ENCODE measurements around the gene ERC2.

Gene ERC2

GRCh38 chr3:55750525-55750924, 717.7 kb downstream of the ERC2 start:
- TF ChIP-seq MYC (IDR thresholded peaks at IDR 0.05; ENCODE audit: low read depth, low read length) (no peak), POLR2A (IDR thresholded peaks at IDR 0.05; ENCODE audit: extremely low read depth, insufficient read length) (no peak), MAX (IDR thresholded peaks at IDR 0.05; ENCODE audit: low read depth, low read length) (no peak)
- TF ChIP-seq, protein P1, sequence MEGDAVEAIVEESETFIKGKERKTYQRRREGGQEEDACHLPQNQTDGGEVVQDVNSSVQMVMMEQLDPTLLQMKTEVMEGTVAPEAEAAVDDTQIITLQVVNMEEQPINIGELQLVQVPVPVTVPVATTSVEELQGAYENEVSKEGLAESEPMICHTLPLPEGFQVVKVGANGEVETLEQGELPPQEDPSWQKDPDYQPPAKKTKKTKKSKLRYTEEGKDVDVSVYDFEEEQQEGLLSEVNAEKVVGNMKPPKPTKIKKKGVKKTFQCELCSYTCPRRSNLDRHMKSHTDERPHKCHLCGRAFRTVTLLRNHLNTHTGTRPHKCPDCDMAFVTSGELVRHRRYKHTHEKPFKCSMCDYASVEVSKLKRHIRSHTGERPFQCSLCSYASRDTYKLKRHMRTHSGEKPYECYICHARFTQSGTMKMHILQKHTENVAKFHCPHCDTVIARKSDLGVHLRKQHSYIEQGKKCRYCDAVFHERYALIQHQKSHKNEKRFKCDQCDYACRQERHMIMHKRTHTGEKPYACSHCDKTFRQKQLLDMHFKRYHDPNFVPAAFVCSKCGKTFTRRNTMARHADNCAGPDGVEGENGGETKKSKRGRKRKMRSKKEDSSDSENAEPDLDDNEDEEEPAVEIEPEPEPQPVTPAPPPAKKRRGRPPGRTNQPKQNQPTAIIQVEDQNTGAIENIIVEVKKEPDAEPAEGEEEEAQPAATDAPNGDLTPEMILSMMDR (IDR thresholded peaks at IDR 0.05; ENCODE audit: low read depth, low read length), result no peak
- DNase-seq (ENCODE audit: low read depth), result no peak
- no peak overlapping the region for H3K4me3 ChIP-seq (ENCODE audit: low read depth, low read length)

GRCh38 chr3:55749036-55749435, 719.2 kb downstream of the ERC2 start:
- no peak overlapping the region for H3K4me3 ChIP-seq (ENCODE audit: low read depth, low read length)
- DNase-seq (ENCODE audit: low read depth), result no peak
- TF ChIP-seq MYC (IDR thresholded peaks at IDR 0.05; ENCODE audit: low read depth, low read length), result no peak
- TF ChIP-seq, protein P1 (IDR thresholded peaks at IDR 0.05; ENCODE audit: low read depth, low read length), result no peak

GRCh38 chr3:55746808-55747413, 721.4 kb downstream of the ERC2 start:
- TF ChIP-seq, protein P1 (IDR thresholded peaks at IDR 0.05; ENCODE audit: low read depth, low read length), result peak; percentile 21
- no peak for TF ChIP-seq POLR2A (IDR thresholded peaks at IDR 0.05; ENCODE audit: extremely low read depth, insufficient read length)
- peak; percentile 7 for DNase-seq (ENCODE audit: low read depth)
- no peak overlapping the region for H3K4me3 ChIP-seq (ENCODE audit: low read depth, low read length)

DNA sequence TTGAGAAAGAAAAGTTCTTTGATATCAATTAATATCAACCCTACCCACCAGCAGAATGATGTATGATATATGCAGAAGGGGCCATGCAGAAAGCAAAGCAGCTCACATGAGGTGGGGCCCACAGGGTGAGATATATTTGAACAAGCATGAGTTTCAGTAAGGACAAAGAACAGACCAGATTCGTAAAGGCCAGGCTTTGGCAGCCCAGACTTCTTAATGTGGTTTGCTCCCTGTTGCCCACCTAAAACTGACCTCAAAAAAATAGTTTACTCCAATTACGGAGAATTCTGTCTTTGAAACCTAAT, 725.5 kb downstream of the ERC2 start:
- no peak for DNase-seq (ENCODE audit: low read depth)
- no peak overlapping the region for H3K4me3 ChIP-seq (ENCODE audit: low read depth, low read length)
- TF ChIP-seq MYC (IDR thresholded peaks at IDR 0.05; ENCODE audit: low read depth, low read length), result no peak

DNA sequence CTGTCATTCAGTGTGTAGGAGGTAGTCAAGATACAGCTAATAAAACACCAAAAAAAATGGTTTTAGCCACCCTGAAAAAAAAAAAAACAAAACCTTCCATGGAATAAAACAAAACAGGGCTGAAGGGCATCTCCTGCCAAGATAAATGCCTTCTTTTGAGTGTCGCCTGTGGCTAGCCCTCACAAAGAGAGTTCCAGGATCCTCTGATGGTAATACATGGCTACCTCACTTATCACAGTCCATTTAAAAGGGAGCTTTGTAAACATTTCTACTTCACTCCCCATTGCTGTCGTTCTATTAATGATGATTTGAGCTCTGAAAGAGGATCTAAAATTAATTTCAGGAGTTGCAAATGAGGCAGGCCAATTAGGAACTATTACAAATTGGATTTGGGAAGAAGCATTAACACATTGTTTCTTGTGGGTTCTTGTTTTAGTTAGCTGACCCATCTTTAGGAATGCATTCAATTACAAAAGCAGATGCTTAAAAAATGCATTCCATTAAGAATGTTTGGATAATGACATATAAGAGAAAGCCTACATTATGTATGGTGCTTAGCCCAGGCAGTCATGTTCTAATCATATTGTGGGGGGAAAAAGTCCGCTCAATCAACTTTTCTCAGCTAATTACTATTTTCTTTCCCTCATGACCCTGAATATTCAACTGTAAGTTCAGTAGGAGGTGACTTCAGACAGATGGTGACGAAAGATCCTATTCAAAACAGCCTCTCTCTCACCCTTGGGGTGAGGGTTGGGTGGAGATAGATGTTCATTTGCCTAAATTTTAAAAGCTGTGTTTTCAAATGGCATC, 726.0 kb downstream of the ERC2 start:
- no peak overlapping the region for H3K4me3 ChIP-seq (ENCODE audit: low read depth, low read length)
- no peak for DNase-seq (ENCODE audit: low read depth)
- no peak for TF ChIP-seq MYC (IDR thresholded peaks at IDR 0.05; ENCODE audit: low read depth, low read length)
- TF ChIP-seq, protein P1 (IDR thresholded peaks at IDR 0.05; ENCODE audit: low read depth, low read length), result no peak
- no peak for TF ChIP-seq MAX (IDR thresholded peaks at IDR 0.05; ENCODE audit: low read depth, low read length)
- no peak for TF ChIP-seq POLR2A (IDR thresholded peaks at IDR 0.05; ENCODE audit: extremely low read depth, insufficient read length)

DNA sequence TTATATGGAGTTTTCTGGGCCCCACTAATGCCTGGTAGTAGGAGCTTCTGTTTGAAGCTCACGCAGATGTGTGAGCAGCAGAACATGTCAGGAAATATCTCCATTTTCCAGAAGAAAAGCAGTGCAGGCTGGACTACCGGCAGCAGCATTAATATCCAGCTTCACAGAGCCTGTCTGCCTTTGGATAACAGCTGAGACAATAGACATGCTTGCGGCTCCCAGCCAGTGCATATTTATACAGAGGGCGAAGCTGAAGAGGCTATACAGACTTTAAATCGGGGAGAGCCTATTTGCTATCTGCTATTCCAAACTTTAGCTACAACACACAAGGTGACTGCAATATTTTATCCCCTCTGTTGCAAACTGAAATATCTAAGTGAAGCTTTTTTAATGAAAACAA, 731.1 kb downstream of the ERC2 start:
- H3K4me3 ChIP-seq (ENCODE audit: low read depth, low read length), result no peak overlapping the region
- TF ChIP-seq POLR2A (IDR thresholded peaks at IDR 0.05; ENCODE audit: extremely low read depth, insufficient read length) (no peak), MAX (IDR thresholded peaks at IDR 0.05; ENCODE audit: low read depth, low read length) (no peak), MYC (IDR thresholded peaks at IDR 0.05; ENCODE audit: low read depth, low read length) (no peak)
- TF ChIP-seq, protein P1 (IDR thresholded peaks at IDR 0.05; ENCODE audit: low read depth, low read length), result no peak
- DNase-seq (ENCODE audit: low read depth), result no peak

Measured in NB4 (cell line).